PFSK-1 (cell line): ENCODE data around the gene UGT1A7.

Source experiments
- POLR2AphosphoS5 ChIP-seq: IDR thresholded peaks from 2 replicates; pipeline ENCODE4 v1.6.1; 2012; ENCODE audit warnings: low read depth, mild to moderate bottlenecking, control low read depth, low read length, moderate library complexity
- SIN3A ChIP-seq: IDR thresholded peaks from 2 replicates; pipeline ENCODE4 v1.6.1; 2012; ENCODE audit warnings: mild to moderate bottlenecking, low read length, moderate library complexity, borderline replicate concordance; ENCODE audit not compliant: insufficient read depth

DNA sequence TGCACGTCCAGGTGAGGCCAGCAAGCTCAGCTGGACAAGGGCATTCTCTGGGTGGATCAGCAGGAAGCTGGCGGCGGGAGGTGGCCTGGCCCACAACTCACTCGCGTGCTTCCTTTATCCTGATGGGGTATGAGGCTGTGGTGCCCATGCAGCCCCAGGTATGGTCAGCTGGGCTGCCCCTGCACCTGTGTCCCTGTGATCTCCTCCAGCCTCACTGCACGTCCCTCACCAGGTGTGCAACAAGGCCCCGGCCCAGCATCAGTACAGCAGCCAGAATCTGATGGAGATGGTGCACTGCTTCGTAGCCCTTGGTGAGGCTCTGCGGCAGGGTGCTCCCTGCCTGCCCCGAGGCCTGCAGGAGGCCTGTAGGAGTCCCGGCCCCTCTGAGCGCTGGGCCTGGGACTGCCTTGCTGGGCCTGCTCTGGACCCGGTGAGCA is 114.1 kb downstream of the UGT1A7 start:
- TF ChIP-seq SIN3A = no peak
- no peak for TF ChIP-seq POLR2AphosphoS5
